Stimulated activated CD8-positive, alpha-beta memory T cell treated with anti-CD3 and anti-CD28 coated beads, Interleukin-15, amount 100 ng/mL, for 24 hours (primary cell): Measurements from ENCODE around the gene NHEJ1.
"Not testable (repeated sequence)": the region's sequence is repeated elsewhere in the genome, so short reads cannot be mapped to it uniquely, and the experiment has no call there.

ENCODE experiments used
- DNase-seq: peaks from one replicate; pipeline ENCODE4 v3.0.0-alpha.2; 2020; ENCODE audit warnings: low read depth

The NHEJ1 gene, protein sequence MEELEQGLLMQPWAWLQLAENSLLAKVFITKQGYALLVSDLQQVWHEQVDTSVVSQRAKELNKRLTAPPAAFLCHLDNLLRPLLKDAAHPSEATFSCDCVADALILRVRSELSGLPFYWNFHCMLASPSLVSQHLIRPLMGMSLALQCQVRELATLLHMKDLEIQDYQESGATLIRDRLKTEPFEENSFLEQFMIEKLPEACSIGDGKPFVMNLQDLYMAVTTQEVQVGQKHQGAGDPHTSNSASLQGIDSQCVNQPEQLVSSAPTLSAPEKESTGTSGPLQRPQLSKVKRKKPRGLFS

GRCh38 chr2:219160186-219161017, at the start of gene NHEJ1:
Gene NHEJ1 (minus strand): TSS chr2:219160815. CDS start chr2:219158362, 2,453 bp downstream.
- peak; percentile 85 for DNase-seq

GRCh38 chr2:219209236-219210195, 48.9 kb upstream of the NHEJ1 start:
- DNase-seq: no peak

DNA sequence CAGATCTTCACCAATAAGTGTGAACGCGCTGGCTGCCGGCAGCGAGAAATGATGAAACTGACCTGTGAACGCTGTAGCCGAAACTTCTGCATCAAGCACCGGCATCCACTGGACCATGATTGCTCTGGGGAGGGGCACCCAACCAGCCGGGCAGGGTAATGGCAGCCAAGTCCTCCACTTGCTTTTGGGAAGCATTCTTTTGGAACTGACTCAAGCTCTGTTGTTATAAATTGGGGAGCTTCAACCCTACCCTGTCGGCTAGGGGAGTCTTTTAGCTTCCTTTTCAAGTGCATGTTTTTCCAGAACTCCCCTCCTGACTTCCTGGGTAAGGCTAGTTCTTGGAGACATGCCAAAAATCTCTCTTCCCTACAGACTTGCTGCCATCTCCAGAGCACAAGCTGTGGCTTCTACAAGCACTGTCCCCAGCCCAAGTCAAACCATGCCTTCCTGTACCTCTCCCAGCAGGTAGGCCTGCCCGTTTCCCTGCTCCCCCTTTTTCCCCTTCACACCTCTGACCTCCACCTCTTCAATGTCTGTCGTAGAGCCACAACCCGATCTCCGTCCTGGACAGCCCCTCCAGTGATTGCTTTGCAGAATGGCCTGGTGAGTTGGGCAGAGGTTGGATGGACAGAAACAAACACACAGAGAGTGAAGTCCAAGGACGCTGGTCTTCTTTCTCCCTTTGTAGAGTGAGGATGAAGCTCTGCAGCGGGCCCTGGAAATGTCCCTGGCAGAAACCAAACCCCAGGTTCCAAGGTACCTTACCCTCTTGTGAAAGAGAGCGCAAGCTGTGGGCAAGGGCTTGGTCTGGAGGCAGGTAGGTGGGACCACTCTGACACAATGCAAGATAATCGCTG, 47.5 kb upstream of the NHEJ1 start:
- DNase-seq: no peak

- no peak for DNase-seq
Measured at GRCh38 chr2:219207134-219207883, 46.7 kb upstream of the NHEJ1 start.

GRCh38 chr2:219206328-219207133, 45.9 kb upstream of the NHEJ1 start, which contains the start of gene ZFAND2B:
Gene ZFAND2B (plus strand): TSS chr2:219206782. CDS start chr2:219206988, 206 bp downstream.
- DNase-seq: peak; percentile 86

- DNase-seq: no peak
Measured at GRCh38 chr2:219205981-219206327, 45.3 kb upstream of the NHEJ1 start.

- no peak for DNase-seq
Measured at GRCh38 chr2:219205165-219205538, 44.5 kb upstream of the NHEJ1 start.

DNA sequence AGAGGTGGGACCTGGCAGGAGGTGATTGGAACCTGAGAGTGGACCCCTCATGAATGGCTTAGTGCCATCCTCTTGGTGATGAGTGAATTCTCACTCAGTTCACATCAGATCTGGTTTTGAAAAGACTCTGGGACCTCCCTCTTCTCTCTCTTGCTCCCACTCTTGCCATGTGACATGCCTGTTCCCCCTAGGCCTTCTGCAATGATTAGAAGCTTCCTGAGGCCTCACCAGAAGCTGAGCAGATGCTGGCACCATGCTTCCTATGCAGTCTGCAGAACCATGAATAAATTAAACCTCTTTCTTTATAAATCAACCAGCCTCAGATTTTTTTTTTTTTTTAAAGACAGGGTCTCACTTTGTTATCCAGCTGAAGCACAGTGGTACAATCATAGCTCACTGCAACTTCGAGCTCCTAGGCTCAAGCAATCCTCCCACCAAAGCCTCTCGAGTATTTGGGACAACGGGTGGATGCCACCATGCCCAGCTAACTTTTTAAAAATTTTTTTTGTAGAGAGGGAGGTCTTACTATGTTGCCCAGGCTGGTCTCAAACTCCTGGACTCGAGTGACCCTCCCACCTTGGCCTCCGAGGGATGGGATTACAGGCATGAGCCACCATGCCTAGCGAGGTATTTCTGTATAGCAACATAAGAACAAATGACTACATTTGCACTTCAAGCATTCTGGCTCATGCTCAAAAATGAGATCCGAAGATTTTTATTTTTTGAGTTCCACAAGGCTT, 44.0 kb upstream of the NHEJ1 start:
- no peak for DNase-seq

GRCh38 chr2:219201331-219201730, 40.7 kb upstream of the NHEJ1 start:
- DNase-seq: not testable (repeated sequence)

- DNase-seq: not testable (repeated sequence)
Measured at GRCh38 chr2:219200502-219201326, 40.1 kb upstream of the NHEJ1 start.

GRCh38 chr2:219199470-219200211, 39.0 kb upstream of the NHEJ1 start:
- no peak for DNase-seq

DNA sequence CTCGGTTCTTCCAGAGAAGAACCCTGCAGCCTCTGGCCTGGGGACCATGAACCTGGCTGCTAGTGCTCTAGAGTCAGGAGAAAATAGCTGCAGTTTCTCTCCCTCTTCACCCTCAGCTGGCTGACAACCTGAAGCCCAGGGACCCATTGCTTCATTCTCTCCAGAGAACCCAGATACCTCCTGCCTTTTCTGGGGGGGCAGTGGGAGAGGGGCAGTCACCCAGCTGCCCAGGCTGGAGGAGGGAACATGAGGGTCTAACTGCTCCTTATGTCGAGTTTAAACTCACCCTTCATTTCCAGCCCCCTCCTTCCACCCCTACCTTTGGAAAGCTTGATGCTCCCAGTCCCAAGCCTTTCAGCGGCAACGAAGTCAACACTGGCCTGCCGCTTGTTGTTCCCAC, 38.4 kb upstream of the NHEJ1 start:
- no peak for DNase-seq

DNA sequence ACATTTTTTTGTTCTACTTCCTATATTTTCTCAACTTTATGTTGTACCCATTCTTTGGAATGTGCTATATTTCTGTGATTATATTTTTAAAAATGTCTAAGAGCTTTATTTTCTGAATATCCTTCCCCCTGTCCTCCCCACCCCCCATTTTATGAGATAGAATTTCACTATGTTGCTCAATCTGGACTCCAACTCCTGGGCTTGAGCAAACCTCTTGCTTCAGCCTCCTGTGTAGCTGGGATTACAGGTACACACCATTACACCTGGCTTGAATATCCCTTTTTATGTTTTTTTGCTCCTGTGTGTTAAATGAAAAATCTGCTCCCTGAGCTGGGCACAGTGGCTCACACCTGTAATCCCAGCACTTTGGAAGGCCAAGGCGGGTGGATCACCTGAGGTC, 36.8 kb upstream of the NHEJ1 start:
- no peak for DNase-seq

GRCh38 chr2:219186754-219187456, 26.3 kb upstream of the NHEJ1 start:
- DNase-seq: no peak

DNA sequence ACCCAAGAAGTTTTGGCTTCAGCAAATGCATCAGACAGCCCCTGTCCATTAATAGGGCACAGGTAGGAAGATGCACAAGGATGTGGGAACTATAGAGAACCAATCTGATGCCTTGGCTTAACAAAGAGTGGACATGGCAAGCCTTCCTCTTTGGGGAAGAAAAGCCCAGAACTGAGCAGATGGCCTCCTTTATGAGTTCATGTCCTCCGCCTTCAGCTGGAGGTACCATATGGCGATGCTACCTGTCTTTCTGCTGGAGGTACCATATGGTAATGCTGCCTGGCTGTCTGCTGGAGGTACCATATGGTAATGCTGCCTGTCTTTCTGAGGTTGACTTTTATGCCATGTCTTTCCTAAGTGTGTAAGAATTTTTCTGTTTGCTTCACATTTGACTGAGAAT, 23.5 kb upstream of the NHEJ1 start:
- no peak for DNase-seq

DNA sequence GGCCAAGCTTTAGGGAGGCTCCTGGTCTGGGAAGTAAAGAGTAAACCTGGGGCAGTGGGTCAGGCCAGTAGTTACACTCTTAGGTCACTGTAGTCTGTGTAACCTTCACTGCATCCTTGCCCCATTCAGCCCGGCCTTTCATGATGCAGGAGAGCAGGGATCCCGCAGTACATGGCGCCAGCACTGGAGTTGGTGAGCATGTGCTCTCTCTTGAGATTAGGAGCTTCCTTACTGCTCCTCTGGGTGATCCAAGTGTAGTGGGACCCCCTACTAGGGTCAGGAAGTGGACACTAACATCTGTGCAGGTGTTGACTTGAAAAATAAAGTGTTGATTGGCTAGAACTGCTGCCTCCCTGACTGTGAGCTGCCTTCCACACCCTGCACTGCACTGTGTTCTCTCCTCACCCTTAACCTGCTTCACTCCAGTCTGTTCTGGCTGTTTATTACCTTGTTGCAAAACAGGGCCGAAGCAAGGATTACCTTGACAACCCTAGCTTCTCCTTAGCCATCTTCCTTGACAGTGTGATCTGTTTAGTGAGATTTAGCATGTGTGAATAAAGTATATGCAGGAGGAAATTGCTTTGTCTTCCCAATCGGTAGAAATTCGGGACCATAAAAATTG, 22.6 kb upstream of the NHEJ1 start:
- no peak for DNase-seq
